H1 (cell line): Measurements from ENCODE around the gene EMD. TPM values are rescaled to one million over a fixed set of nuclear protein-coding genes. Genes with fewer than 3 reads are reported as not detected.

Source experiments
- CTCF ChIA-PET: fragments of 300-600 bp; sonication (Branson Sonifier 250); formaldehyde crosslinking; loops from one replicate; lab custom pipeline; 2021; ENCODE audit not compliant: partially characterized antibody; lab: Charles Lee
- POLR2A ChIA-PET: fragments of 300-600 bp; sonication (Branson Sonifier 250); formaldehyde crosslinking; loops from one replicate; lab custom pipeline; 2021; ENCODE audit warnings: inconsistent platforms; ENCODE audit not compliant: partially characterized antibody; lab: Charles Lee
- DNase-seq, 2 experiments: peaks; one replicate each; pipeline versions ENCODE4 v3.0.0 to v3.0.0-alpha.2; 2010 to 2022; ENCODE audit warnings: low spot score in 2 of 2, low read depth in 1 of 2, mixed read lengths in 1 of 2
- FAIRE-seq: peaks from 2 replicates; lab custom pipeline; 2011; peaks lifted over from hg19 to GRCh38; lab: Jason Lieb, UNC
- H2AFZ ChIP-seq: 2 replicates; pipeline ENCODE4 v1.8.1; 2012; ENCODE audit warnings: low read length, inconsistent platforms
- H2AK5ac ChIP-seq: 2 replicates; pipeline ENCODE4 v1.6.1; 2013; ENCODE audit warnings: low read depth, low read length
- H2BK120ac ChIP-seq: replicated peaks from 2 replicates; pipeline ENCODE3; 2013; ENCODE audit warnings: low read depth, low read length, inconsistent platforms
- H2BK12ac ChIP-seq: 2 replicates; pipeline ENCODE4 v1.6.1; 2013; ENCODE audit warnings: low read depth, low read length
- H2BK15ac ChIP-seq: 2 replicates; pipeline ENCODE4 v1.6.1; 2013; ENCODE audit warnings: low read length
- H2BK20ac ChIP-seq: 2 replicates; pipeline ENCODE4 v1.6.1; 2013; ENCODE audit warnings: low read length
- H2BK5ac ChIP-seq: 2 replicates; pipeline ENCODE4 v1.6.1; 2013; ENCODE audit warnings: low read depth, low read length
- H3K14ac ChIP-seq: 2 replicates; pipeline ENCODE4 v1.6.1; 2013; ENCODE audit warnings: inconsistent platforms; ENCODE audit not compliant: insufficient read length
- H3K18ac ChIP-seq: 2 replicates; pipeline ENCODE4 v1.6.1; 2013; ENCODE audit warnings: low read length; ENCODE audit errors: extremely low read depth
- H3K23ac ChIP-seq: 2 replicates; pipeline ENCODE4 v1.6.1; 2013; ENCODE audit warnings: inconsistent platforms; ENCODE audit not compliant: insufficient read length
- H3K23me2 ChIP-seq: 2 replicates; pipeline ENCODE4 v1.6.1; 2013; ENCODE audit warnings: low read depth, low read length
- H3K27ac ChIP-seq: 2 replicates; pipeline ENCODE4 v1.6.1; 2011; ENCODE audit warnings: low read depth, low read length, inconsistent platforms
- H3K27me3 ChIP-seq, 4 experiments: replicated peaks in 1 of 4; 1 replicate in 1 of 4; 2 replicates in 3 of 4; pipeline versions ENCODE4 v1.6.1 to v1.8.1; 2011 to 2013; ENCODE audit warnings: low read length in 3 of 4, mild to moderate bottlenecking in 3 of 4, inconsistent platforms in 2 of 4, mixed read lengths in 2 of 4, moderate library complexity in 1 of 4; ENCODE audit not compliant: control insufficient read depth in 3 of 4, insufficient read depth in 3 of 4; ENCODE audit errors: extremely low read depth in 1 of 4
- H3K36me3 ChIP-seq, 4 experiments: 2 replicates each; pipeline versions ENCODE4 v1.6.1 to v1.8.1; 2011 to 2013; ENCODE audit warnings: mild to moderate bottlenecking in 4 of 4, low read length in 3 of 4, moderate library complexity in 2 of 4, control low read depth in 1 of 4, inconsistent platforms in 1 of 4; ENCODE audit not compliant: insufficient read depth in 4 of 4, control insufficient read depth in 2 of 4
- H3K4ac ChIP-seq: replicated peaks from 2 replicates; pipeline ENCODE3; 2013; ENCODE audit warnings: low read length, low read depth, mixed read lengths, inconsistent platforms; ENCODE audit not compliant: insufficient read length
- H3K4me1 ChIP-seq, 4 experiments: replicated peaks in 1 of 4; 1 replicate in 1 of 4; 2 replicates in 3 of 4; pipeline versions ENCODE4 v1.6.1 to v1.8.1; 2011 to 2013; ENCODE audit warnings: low read length in 3 of 4, inconsistent platforms in 2 of 4, mixed read lengths in 1 of 4; ENCODE audit not compliant: insufficient read depth in 4 of 4, control insufficient read depth in 3 of 4
- H3K4me2 ChIP-seq, 2 experiments: 2 replicates each; pipeline versions ENCODE4 v1.6.1 to v1.8.1; 2011 to 2013; ENCODE audit warnings: low read depth in 2 of 2, low read length in 2 of 2, control low read depth in 1 of 2, inconsistent platforms in 1 of 2, mild to moderate bottlenecking in 1 of 2; ENCODE audit not compliant: insufficient read depth in 1 of 2
- H3K4me3 ChIP-seq, 4 experiments: fragments of 200-600, 300-600 bp in 1 of 4; sonication (generic), shearing (Covaris generic), sonication (Bioruptor Twin) in 1 of 4; 2 replicates each; pipeline versions ENCODE4 v1.5.1 to v1.8.1; 2011 to 2016; ENCODE audit warnings: low read length in 4 of 4, low read depth in 3 of 4, control low read depth in 2 of 4, inconsistent platforms in 2 of 4, mild to moderate bottlenecking in 2 of 4, mixed read lengths in 1 of 4, moderate library complexity in 1 of 4; ENCODE audit not compliant: insufficient read depth in 2 of 4; ENCODE audit errors: extremely low read depth in 1 of 4
- H3K56ac ChIP-seq: replicated peaks from 2 replicates; pipeline ENCODE3; 2013; ENCODE audit warnings: low read depth, mild to moderate bottlenecking, mixed read lengths, low read length, inconsistent platforms; ENCODE audit not compliant: insufficient read length
- H3K79me1 ChIP-seq: 2 replicates; pipeline ENCODE4 v1.6.1; 2013; ENCODE audit warnings: low read depth, low read length, control low read depth
- H3K79me2 ChIP-seq, 2 experiments: 2 replicates each; pipeline versions ENCODE4 v1.6.1 to v1.8.1; 2012 to 2013; ENCODE audit warnings: low read length in 2 of 2, mild to moderate bottlenecking in 2 of 2, inconsistent platforms in 1 of 2; ENCODE audit not compliant: insufficient read depth in 2 of 2, control insufficient read depth in 1 of 2
- H3K9ac ChIP-seq, 4 experiments: replicated peaks in 1 of 4; 1 replicate in 1 of 4; 2 replicates in 3 of 4; pipeline versions ENCODE4 v1.6.1 to v1.8.1; 2011 to 2013; ENCODE audit warnings: low read depth in 3 of 4, low read length in 3 of 4, control low read depth in 2 of 4, mild to moderate bottlenecking in 2 of 4, moderate library complexity in 2 of 4, inconsistent platforms in 1 of 4; ENCODE audit errors: extremely low read depth in 1 of 4
- H3K9me3 ChIP-seq, 2 experiments: 2 replicates each; pipeline versions ENCODE4 v1.6.1 to v1.8.1; 2012 to 2013; ENCODE audit warnings: mild to moderate bottlenecking in 2 of 2, moderate library complexity in 2 of 2, control low read depth in 1 of 2, inconsistent platforms in 1 of 2, low read depth in 1 of 2, low read length in 1 of 2, mixed read lengths in 1 of 2; ENCODE audit not compliant: insufficient read depth in 2 of 2
- H4K20me1 ChIP-seq, 2 experiments: replicated peaks in 1 of 2; 2 replicates each; pipeline versions ENCODE3 to v1.8.1; 2011 to 2013; ENCODE audit warnings: inconsistent platforms in 2 of 2, low read length in 2 of 2, mild to moderate bottlenecking in 1 of 2; ENCODE audit not compliant: insufficient read depth in 2 of 2, control insufficient read depth in 1 of 2
- H4K5ac ChIP-seq: 2 replicates; pipeline ENCODE4 v1.6.1; 2013; ENCODE audit warnings: low read length, low read depth, mixed read lengths, inconsistent platforms; ENCODE audit not compliant: insufficient read length
- H4K8ac ChIP-seq: 2 replicates; pipeline ENCODE4 v1.8.0; 2013; ENCODE audit warnings: mild to moderate bottlenecking, moderate library complexity, low read length, inconsistent platforms; ENCODE audit not compliant: insufficient read depth; ENCODE audit errors: extremely low read depth
- H4K91ac ChIP-seq: replicated peaks from 2 replicates; pipeline ENCODE3; 2013; ENCODE audit warnings: low read length, mixed read lengths, inconsistent platforms; ENCODE audit not compliant: insufficient read length
- CEBPB ChIP-seq: IDR thresholded peaks from 2 replicates; pipeline ENCODE4 v1.6.1; 2012; ENCODE audit warnings: low read depth, low read length
- GABPA ChIP-seq: IDR thresholded peaks from 2 replicates; pipeline ENCODE4 v1.6.1; 2011; ENCODE audit warnings: mild to moderate bottlenecking, low read length, moderate library complexity, borderline replicate concordance; ENCODE audit not compliant: insufficient read depth
- JUND ChIP-seq: IDR thresholded peaks from 2 replicates; pipeline ENCODE4 v1.6.1; 2011; ENCODE audit warnings: mild to moderate bottlenecking, improper control_type of control experiment, low read length
- MAX ChIP-seq: IDR thresholded peaks from 2 replicates; pipeline ENCODE4 v1.6.1; 2012; ENCODE audit warnings: inconsistent platforms
- NANOG ChIP-seq: IDR thresholded peaks from 2 replicates; pipeline ENCODE4 v1.6.1; 2011; ENCODE audit warnings: low read length, low read depth, mild to moderate bottlenecking, inconsistent platforms; ENCODE audit not compliant: insufficient read depth, poor library complexity, severe bottlenecking
- RAD21 ChIP-seq, 2 experiments: IDR thresholded peaks in 1 of 2; conservative IDR thresholded peaks in 1 of 2; 2 replicates each; pipeline ENCODE4 v1.6.1; 2011; ENCODE audit warnings: low read depth in 2 of 2, low read length in 2 of 2, improper control_type of control experiment in 1 of 2, inconsistent platforms in 1 of 2, mild to moderate bottlenecking in 1 of 2, moderate library complexity in 1 of 2
- RBBP5 ChIP-seq: IDR thresholded peaks from 2 replicates; pipeline ENCODE4 v1.7.1; 2012; ENCODE audit warnings: low read depth, mild to moderate bottlenecking, inconsistent platforms, low read length, moderate library complexity, borderline replicate concordance
- SIN3A ChIP-seq, 2 experiments: IDR thresholded peaks in 1 of 2; conservative IDR thresholded peaks in 1 of 2; 2 replicates each; pipeline ENCODE4 v1.6.1; 2011 to 2012; ENCODE audit warnings: low read length in 2 of 2, improper control_type of control experiment in 1 of 2, low read depth in 1 of 2, mild to moderate bottlenecking in 1 of 2
- TAF1 ChIP-seq: IDR thresholded peaks from 2 replicates; pipeline ENCODE4 v1.6.1; 2011; ENCODE audit warnings: mild to moderate bottlenecking, low read depth, low read length
- TEAD4 ChIP-seq: IDR thresholded peaks from 2 replicates; pipeline ENCODE4 v1.6.1; 2012; ENCODE audit warnings: low read depth, low read length, inconsistent platforms, mixed read lengths
- WGBS, 2 experiments: shearing (Covaris generic) in 1 of 2; methylation state at CpG; one replicate each; pipeline versions ENCODE4 v1.1.6 to v1.1.7; 2013 to 2015; ENCODE audit warnings: low lambda C conversion rate in 2 of 2, mixed read lengths in 2 of 2, inconsistent platforms in 1 of 2, low coverage in 1 of 2, missing lambda C conversion rate in 1 of 2; ENCODE audit not compliant: insufficient replicate concordance in 2 of 2, insufficient coverage in 1 of 2, insufficient read length in 1 of 2; ENCODE audit errors: extremely low coverage in 1 of 2, missing lambda C conversion rate in 1 of 2; 5-methylcytosine and 5-hydroxymethylcytosine counted together
- polyA plus RNA-seq, 7 experiments: library from polyadenylated mRNA; depleted of rRNA in 3 of 7; stranded (reverse) in 5 of 7; unstranded in 2 of 7; fragments of >200 nt in 5 of 7; fragments of 200-250 nt in 2 of 7; gene quantifications; 1 replicate in 5 of 7; 2 replicates in 1 of 7; 4 replicates in 1 of 7; pipeline versions ENCODE4 v1.2.1 to v1.2.3, GENCODE V29; 2011 to 2013; ENCODE audit warnings: missing spikeins in 2 of 7, mixed read lengths in 2 of 7
- total RNA-seq: library from RNA; stranded (reverse); fragmentation: NEBNext Ultra II Directional; extraction: Animal tissue kit (Norgen Biotek cat#: 25700); gene quantifications from 2 replicates; pipeline ENCODE4 v1.2.1, GENCODE V29; 2021

The EMD gene
- total and polyA plus RNA-seq, 2 of the 8 experiments (the other 6 are each of a cell fraction or from before 2014, with no cell fraction given), result 45.5 to 109 TPM

- ChIA-PET CTCF (interaction anchor here (1.3 kb wide), 1 partner anchor 12 kb away, joined by 5 read pairs; the partner anchor contains the start of gene EMD), POLR2A (interaction anchor here (1.0 to 11.8 kb wide), 4 partner anchors 13 to 92 kb away, joined by 3 to 348 read pairs (median 92); partner anchors contain the start of genes EMD and RPL10)
- Histone ChIP-seq H3K14ac (no peak overlapping the region), H2AK5ac (no peak overlapping the region), H4K20me1 (peaks cover 18 to 30% of the 10 kb centered on the region in 2 experiments), H3K18ac (no peak overlapping the region; the same call in 1 of the 2 replicates), H3K4me2 (peak overlapping the region in 1 of 2 experiments; percentile 82; a peak in 1 of 4 replicates), H3K36me3 (peaks cover 22 to 61% (median 43%) of the 10 kb centered on the region in 4 experiments), H3K9ac (peak overlapping the region in 1 of 4 experiments; percentile 22; a peak in 1 of 7 replicates), H2BK12ac (no peak overlapping the region), H3K56ac (no peak overlapping the region), H3K4ac (no peak overlapping the region), H3K4me1 (peaks cover 0 to 10% (median 4%) of the 10 kb centered on the region in 4 experiments; a peak in 5 of 7 replicates), H2BK20ac (no peak overlapping the region), H4K8ac (peak overlapping the region; percentile 68; the same call in 1 of the 2 replicates), H3K23ac (no peak overlapping the region), H3K9me3 (no peaks in the 10 kb centered on the region), H3K79me1 (peaks cover 3% of the 10 kb centered on the region; the same call in 1 of the 2 replicates), H3K27ac (no peak overlapping the region), H2BK15ac (no peak overlapping the region), H2AFZ (no peak overlapping the region), H3K79me2 (peaks cover 8 to 54% of the 10 kb centered on the region in 2 experiments; a peak in 3 of 4 replicates), H3K27me3 (no peaks in the 10 kb centered on the region; a peak in 1 of 7 replicates), H4K91ac (no peak overlapping the region), H2BK120ac (no peak overlapping the region), H3K23me2 (peaks cover 5% of the 10 kb centered on the region; the same call in 1 of the 2 replicates), H3K4me3 (no peak overlapping the region; a peak in 1 of 8 replicates), H2BK5ac (no peak overlapping the region), H4K5ac (no peak overlapping the region)
- FAIRE-seq, result no peak
- WGBS, 2 experiments, result 90% methylated on average over 21 of the region's 31 CpGs; no CpG with 5 or more reads in 1 of the 2 experiments
- no peak for DNase-seq
- no peak for TF ChIP-seq SIN3A (conservative IDR thresholded peaks at IDR 0.05 in 1 of 2, IDR thresholded peaks at IDR 0.05 in 1 of 2; ENCODE audit: low read depth in 1 of 2, low read length in 2 of 2)
- TF ChIP-seq RAD21 (IDR thresholded peaks at IDR 0.05 in 1 of 2, conservative IDR thresholded peaks at IDR 0.05 in 1 of 2; ENCODE audit: low read depth in 2 of 2, low read length in 2 of 2), result no peak
- TF ChIP-seq TEAD4, result no peak
- no peak for TF ChIP-seq CEBPB
- TF ChIP-seq TAF1, result no peak
- TF ChIP-seq GABPA, result no peak
- no peak for TF ChIP-seq NANOG
- no peak for TF ChIP-seq MAX
- TF ChIP-seq RBBP5, result no peak
- TF ChIP-seq JUND, result no peak
Measured at GRCh38 chrX:154367474-154368308, 11.4 kb upstream of the EMD start.
